GM19397 (cell line): ENCODE measurements around the gene APOD.
"Not testable (repeated sequence)": the region's sequence is repeated elsewhere in the genome, so short reads cannot be mapped to it uniquely, and the experiment has no call there.

Experiments
- ATAC-seq: cut with Tn5 transposase; IDR thresholded peaks from one replicate; pipeline ENCODE4 v1.9.1; 2021; ENCODE audit warnings: mild to moderate bottlenecking, moderate library complexity; ENCODE audit not compliant: unreplicated experiment

APOD gene

DNA sequence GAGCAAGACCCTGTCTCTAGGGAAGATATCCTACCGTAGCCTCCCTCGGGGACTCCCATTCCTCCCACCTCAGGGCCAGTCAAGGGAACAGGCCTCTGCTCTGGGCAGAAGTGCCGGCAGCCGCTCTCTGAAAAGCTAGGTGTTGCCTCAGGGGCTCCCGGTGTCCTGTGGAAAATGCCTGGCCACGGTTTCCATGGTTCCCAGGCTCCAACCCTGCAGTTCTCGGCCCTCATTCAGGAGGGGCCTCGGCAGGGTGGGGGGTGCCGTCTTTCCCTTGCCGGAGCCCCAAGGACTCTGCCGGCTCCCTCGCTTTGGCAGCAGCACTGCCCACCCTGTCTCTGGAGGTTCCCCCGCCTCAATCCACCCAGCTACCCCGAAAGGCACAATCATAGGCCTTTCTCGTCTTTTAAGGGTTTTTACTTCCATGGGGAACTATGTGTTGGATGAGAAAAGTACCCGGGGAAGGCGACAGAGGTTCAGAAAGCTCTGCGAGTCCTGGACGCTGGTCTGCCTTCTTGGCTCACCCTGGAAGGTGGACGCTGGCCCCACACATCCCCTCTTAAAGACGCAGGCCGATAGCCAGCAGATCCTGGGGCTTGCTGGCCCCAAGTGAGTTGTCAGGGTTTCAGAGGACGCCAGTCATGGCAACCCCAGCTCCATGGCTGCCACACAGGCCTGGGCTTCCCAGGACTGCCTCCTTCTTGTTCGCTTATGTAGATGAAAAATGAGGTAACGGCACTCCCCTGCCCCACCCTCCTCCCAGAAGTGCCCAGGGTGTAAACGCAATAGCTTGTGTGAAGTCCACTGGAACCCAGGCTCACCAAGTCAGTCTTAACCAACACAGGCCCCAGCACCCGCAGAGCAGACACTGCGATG, 34.3 kb upstream of the APOD start:
- not testable (repeated sequence) for ATAC-seq

GRCh38 chr3:195617134-195617533, 33.4 kb upstream of the APOD start:
- ATAC-seq = not testable (repeated sequence)

DNA sequence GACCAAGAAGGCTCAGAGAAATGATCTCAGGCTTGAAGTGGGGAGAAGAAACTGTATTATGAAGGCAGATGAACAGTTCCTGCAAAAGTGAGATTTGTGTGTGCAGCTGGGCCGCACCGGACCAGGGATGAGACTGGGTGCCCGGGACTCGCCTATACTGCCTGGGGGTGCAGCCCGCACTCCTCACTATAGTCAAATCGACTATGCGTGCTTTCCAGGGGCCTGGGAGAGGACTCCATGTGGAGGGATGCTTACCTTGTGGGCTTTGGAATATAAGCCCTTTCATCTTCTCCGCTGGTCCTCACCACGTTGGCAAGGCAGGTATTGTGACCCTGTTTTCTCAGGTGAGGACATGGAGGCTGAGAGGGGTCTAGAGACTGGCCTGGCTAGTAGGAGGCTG, 32.9 kb upstream of the APOD start:
- no peak for ATAC-seq

DNA sequence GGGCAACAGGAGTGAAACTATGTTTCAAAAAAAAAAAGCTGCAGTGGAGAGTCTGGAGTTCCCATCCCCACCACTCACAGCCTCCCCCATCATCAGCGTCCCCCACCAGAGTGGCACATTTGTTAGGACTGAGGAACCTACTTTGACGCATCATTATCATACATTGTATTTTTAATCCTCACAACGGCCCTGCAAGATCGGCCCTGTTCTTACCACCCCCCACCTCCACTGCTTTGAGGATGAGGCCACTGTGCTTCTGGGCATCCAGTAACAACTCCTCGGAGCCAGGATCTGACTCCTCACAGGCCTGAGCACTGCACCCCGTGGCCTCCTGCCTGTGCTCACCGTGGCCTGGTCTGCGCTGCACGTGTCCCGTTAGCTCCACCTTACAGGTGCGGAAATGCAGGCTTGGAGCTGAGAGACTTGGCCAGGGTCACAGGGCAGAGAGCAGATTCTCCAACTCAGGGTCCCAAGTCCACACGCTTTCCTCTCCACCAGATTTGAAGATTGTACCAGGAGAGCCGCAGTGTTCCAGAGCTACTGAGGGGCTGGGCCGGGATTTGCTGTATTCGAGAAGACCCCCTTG, 32.3 kb upstream of the APOD start:
- not testable (repeated sequence) for ATAC-seq

- ATAC-seq = not testable (repeated sequence)
Observed at GRCh38 chr3:195614672-195615504, 31.1 kb upstream of the APOD start.

GRCh38 chr3:195613468-195614069, 29.8 kb upstream of the APOD start:
- no peak for ATAC-seq

DNA sequence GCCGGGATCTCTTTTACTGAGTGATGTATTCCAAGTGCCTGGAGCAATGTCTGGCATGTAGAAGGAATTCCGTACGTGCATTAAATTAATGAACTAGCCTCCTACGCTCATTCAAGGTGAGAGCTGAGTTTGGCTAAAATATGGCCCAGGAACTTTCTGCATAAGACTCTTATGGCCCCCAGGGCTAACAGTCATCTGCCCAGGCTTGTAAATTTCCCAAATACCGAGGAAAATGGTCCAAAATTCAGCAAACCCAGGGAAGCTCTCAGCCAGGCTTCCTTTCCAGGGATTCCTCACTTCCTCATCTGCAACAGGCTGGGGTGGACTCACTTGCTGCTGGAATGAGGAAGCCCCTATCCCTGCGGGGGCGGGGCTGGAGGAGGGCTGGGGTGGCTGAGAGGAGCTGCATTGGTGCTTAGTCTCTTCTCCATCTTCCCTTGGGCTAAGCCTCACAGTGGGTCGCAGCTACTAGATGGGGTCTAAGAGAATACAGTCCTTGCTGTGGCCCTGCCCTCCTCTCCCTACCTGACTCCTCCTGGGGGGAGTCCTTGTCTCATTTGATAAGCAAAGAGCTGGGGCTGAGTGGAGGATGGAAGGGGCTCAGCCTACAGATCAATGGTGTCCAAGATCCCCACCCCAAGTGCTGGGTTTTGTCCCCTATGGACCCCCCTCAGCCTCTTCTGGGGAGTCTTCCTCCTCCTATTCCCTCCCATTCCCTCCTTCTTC, 28.5 kb upstream of the APOD start:
- no peak for ATAC-seq

- no peak for ATAC-seq
Observed at GRCh38 chr3:195609229-195609628, 25.5 kb upstream of the APOD start.

DNA sequence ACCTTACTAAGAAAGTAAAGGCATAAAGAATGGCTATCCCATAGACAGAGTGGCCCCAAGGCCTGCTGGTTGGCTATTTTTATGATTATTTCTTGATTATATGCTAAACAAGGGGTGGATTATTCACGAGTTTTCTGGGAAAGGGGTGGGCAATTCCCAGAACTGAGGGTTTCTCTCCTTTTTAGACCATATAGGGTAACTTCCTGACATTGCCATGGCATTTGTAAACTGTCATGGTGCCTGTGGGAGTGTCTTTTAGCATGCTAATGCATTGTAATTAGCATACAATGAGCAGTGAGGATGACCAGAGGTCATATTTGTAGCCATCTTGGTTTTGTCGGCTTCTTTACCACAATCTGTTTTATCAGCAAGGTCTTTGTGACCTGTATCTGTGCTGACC, 18.0 kb upstream of the APOD start:
- ATAC-seq = not testable (repeated sequence)

DNA sequence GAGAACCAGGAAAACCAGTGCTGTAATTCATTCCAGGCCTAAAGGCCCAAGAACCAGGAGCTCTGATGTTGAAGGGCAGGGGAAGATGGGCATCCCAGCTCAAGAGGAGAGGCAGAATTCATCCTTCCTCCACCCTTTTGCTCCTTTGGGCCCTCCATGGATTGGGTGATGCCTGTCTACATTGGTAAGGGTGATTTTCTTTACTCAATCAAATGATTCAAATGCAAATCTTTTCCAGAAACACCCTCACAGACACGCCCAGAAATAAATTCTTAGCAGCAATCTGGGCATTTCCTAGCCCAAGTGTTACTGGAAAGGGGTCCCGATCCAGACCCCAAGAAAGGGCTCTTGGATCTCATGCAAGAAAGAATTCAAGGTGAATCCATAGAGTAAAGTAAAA, 17.6 kb upstream of the APOD start:
- no peak for ATAC-seq

- not testable (repeated sequence) for ATAC-seq
Observed at GRCh38 chr3:195599926-195600325, 16.2 kb upstream of the APOD start.

GRCh38 chr3:195599516-195599915, 15.8 kb upstream of the APOD start:
- ATAC-seq = not testable (repeated sequence)

- ATAC-seq = no peak
Observed at GRCh38 chr3:195597848-195598247, 14.1 kb upstream of the APOD start.

- no peak for ATAC-seq
Observed at GRCh38 chr3:195597229-195597628, 13.5 kb upstream of the APOD start.

DNA sequence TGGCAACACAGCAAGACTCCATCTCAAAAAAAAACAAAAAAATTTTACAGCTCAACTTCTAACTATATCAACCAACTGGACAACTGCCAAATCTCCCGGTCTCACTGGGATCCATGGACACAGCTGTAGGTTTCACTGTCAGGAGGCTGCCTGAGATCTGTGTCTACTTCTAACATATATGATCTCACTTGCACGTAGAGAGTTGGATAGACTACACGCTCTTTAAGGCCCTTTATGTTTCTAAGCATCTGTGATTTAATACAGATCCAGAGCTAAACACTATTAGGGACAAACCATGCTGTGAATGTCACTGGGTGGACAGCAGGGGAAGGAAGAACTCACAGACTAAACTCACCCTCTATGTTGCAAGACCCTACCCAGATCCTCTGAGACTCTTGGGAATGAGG, 13.0 kb upstream of the APOD start:
- ATAC-seq = no peak

- no peak for ATAC-seq
Observed at GRCh38 chr3:195595785-195596531, 12.2 kb upstream of the APOD start.

DNA sequence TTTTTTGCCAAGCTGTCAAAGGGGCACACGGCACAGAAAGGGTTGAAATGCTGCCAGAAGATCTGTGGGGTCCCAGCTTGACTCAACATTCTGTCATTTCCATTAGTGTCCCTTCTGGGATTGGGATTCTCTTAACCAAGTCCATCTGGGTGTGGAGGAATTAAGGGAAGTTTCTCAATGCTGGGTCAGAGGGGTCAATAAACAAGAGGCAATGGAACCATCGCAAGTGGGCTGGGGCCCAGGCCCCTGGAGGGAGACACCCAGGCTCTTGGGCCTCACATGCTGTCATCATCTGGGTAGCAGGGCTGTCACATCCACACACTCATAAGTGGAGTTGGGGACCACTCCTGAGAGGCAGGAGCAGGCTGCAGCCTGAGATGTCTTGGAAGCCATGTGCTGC, 8.1 kb upstream of the APOD start:
- ATAC-seq = no peak

DNA sequence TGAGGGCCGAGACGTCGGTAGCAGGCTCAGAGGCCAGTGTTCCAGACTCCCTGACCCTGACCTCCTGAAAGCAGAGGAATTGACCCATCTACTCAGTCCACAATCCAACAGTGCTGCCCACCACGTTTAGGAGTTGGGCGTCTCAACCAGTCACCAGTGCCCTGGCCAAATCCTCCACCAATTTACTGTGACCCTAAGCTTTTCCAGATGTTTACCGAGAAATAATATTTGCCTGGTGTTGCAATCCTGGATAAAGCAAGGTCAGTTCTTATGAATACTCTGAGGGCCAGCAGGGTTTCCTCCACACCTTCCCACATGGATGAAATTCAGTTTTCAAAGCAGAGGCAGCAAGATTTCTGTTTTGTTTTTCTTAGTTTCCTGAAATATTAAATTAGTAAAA, 7.5 kb upstream of the APOD start:
- no peak for ATAC-seq

DNA sequence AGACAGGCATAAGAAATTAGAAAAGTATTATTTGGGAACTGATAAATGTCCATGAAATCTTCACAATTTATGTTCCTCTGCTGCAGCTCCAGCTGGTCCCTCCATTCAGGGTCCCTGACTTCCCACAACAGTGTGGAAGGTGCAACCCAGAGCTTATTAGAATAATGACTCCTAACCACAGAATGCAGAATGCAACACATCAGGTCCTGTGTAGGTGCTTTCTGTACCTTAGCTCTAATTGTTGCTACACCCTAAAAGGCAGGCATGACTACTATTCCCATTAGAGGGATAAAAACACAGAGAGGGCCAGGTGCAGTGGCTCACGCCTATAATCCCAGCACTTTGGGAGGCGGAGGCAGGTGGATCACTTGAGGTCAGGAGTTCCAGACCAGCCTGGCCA, 6.6 kb upstream of the APOD start:
- ATAC-seq = not testable (repeated sequence)

DNA sequence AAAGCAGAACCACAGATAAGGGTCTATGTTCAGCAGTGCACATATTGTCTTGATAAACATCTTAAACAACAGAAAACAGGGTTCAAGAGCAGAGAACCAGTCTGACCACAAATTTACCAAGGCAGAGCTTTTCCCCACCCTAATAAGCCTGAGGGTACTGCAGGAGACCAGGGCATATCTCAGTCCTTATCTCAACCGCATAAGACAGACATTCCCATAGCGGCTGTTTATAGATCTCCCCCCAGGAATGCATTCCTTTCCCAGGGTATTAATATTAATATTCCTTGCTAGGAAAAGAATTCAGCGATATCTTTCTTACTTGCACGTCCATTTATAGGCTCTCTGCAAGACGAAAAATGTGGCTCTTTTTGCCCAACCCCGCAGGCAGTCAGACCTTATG, 6.1 kb upstream of the APOD start:
- not testable (repeated sequence) for ATAC-seq
